ENCODE measurements around the gene HSFX4.
"Not testable (repeated sequence)": the region's sequence is repeated elsewhere in the genome, so short reads cannot be mapped to it uniquely, and the experiment has no call there.

HSFX4 gene

DNA sequence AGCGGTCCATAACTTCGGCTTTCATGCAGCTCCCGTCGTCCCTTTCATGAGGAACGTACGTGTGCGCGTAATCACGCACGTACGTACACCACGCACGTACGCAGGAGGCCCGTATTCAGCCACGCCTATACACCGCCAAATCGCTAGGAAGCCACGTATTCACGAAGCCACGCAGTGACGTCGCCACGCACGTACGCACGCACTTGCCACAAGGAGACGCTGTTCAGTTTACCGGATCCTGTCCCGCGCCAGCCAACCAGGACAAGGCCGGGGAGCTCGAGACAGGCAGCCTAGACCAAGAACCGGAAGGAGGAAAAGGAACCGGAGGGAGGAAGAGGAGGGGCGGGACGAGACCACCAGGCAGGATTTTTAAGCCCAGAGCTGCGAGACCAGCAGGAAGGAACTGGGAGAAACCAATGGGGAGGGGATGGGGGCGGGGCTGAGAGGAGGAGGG is 9.1 kb downstream of the HSFX4 start, which contains the start of gene EOLA2:
TSS of gene EOLA2 (minus strand) at position 65 of the 454 bp plus-strand sequence. CDS start 4,617 bp downstream, outside the sequence.
- DNase-seq: peak; percentile 88 to 94 (median 92)

DNA sequence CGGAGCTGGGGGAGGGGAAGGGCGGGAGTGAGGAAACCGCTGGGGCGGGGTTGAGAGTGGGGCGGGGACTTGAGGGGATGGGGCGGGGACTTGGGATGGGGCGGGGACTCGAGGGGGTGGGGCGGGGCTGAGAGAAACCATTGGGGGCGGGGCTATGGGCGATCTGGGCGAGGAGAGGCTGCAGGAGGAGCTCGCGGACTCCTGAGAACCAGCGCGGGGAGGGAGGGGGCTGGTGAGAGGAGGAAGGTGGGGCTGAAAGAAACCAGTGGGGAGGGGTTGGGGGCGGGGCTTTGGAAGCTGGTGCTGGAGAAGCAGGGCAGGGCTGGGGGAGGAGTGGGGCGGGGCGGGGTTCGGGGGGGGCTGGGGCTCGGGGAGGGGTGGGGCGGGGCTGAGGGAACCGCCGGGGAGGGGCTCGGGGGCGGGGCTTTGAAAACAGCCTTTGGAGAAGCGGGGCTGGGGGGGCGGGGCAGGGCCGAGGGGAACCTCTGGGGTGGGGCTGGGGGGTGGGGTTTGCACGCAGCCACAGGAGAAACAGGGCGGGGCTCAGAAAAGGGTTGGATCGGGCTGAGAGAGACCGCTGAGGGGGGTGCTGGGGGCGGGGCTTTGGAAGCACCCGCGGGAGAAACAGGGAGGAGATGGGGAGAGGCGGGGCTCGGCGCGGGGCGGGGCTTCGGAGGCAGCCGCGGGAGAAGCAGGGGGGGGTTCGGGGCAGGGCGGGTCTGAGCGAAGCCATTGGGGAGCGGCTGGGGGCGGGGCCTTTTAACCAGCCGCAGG is 9.7 kb downstream of the HSFX4 start:
- peak; percentile 88 to 97 (median 92) for DNase-seq

DNA sequence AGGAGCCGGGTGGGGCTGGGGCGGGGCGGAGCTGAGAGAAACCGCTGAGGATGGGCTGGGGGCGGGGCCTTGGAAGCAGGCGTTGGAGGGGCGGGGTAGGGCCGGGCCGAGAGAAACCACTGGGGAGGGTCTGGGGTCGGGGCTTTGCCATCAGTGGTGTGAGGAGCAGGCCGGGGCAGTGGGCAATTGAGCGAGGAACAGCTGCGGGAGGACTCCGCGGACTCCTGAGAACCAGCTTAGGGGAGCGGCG is 10.2 kb downstream of the HSFX4 start:
- peak in 1 of 6 experiments; percentile 91 for DNase-seq

DNA sequence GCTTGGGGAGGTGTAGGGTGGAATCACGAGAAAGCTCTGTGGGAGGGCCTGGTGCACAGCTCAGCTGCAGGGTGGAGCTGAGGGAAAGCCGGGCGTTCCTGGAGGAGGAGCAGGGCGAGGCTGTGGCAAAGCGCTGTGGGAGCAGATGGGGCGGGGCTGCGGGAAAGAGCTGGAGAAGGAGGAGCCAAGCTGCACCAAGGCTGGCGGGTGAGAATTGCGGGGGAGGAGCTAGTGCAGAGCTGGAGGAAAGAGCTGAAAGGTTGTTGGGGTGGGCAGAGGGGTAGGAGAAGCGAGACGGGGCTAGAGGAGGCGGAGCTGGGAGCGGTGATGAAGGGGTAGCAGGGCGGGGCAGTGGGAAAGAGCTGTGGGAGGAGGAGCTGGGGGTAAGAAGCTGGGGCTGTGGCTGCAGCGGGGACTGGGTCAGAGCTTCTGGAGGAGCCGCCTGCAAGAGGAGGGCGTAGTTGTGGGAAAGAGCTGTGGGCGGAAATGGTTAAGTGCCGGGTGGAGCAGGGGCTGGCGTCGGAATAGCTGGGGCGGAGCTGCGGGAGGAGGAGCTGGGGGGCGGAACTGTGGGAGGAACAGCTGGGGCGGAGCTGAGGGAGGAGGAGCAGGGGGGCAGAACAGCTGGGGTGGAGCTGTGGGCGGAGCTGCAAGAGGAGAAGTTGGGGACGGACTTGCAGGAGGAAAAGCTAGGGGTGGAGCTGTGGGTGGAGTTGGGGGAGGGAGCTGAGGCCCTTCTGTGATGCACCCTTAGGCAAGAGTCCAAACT is 10.7 kb downstream of the HSFX4 start:
- peak; percentile 80 to 93 (median 92) for DNase-seq

DNA sequence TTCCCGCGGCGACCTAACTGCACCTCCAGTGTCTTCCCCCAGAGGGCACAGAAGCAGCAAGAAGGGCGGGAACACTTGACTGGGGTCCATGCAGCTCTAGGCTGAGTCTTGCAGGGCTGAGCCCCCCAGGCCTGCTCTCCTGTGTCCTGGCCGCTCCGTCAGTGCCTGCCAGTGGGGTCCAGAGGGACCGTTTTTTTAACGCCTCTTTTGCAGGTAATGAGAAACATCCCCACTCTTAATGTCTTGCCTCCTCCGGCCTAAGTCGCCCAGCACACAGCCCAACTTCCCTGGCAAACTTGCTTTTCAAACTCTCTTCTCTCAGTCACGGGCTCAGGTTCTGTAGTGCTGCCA is 11.3 kb downstream of the HSFX4 start:
- DNase-seq: not testable (repeated sequence)

DNA sequence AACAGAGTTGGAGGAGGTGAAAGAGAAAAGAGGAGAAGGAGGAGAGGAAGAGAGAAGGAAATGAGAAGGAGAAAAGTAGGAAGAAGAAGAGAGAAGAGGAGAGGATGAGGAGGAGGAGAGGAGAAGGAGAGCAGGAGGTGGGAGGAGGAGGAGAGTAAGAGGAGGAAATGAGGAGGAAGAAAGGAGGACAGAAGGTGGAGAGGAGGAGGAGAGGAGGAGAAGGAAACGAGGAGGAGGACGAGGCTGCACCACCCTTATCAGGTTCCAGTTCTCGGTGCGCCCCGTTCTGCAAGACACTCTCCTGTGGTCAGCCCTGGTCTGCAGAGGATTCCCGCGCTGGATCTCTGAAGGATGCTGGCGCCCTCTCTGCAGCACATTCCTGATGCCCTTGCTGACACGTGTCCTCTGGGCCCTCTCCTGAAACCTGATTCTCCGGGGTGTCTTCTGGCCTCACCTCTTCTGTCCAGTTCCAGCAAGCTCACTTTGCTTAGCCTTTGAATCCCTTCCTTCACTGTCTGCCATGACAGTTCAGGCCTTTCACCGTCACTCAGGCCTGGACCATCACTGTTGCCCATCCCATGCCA is 15.8 kb downstream of the HSFX4 start:
- not testable (repeated sequence) for DNase-seq

DNA sequence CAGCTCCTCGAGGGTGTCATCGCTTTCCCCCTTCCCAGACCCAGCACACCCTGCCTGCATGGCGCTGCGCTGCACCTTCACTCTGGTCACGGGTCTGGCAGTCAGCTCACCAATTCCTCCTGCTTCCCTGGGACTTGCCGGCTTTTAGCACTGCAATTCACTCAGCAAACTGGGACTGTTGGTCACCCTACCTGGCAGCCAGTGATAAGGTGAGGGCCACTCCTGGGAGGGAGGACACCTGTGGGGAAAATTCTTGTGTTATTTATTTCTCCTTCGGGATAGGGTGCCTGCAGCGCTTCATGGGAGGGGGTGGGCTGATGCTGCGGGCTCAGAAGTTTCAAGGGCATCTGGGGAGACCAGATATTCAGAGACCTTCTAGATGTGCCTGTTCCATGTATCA is 16.4 kb downstream of the HSFX4 start:
- not testable (repeated sequence) for DNase-seq

DNA sequence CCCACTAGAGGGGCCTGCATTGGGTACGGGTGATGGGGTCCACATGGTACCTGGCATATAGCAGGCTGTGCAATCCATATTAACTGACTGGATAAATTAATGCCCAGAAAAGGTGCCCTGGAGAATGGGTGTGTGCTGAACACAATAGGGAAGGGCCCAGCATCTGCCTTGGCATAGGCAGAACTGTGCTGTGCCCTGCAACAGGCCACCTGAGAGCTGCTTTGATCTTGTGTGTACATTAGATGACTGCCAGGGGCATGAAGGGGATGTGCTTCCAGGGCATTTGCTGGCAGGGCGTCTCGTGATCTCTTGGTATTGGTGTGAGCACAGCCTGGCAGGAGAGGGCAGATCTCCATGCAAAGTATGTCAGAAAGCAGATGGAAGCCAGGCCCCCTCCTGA is 17.6 kb downstream of the HSFX4 start:
- not testable (repeated sequence) for DNase-seq

DNA sequence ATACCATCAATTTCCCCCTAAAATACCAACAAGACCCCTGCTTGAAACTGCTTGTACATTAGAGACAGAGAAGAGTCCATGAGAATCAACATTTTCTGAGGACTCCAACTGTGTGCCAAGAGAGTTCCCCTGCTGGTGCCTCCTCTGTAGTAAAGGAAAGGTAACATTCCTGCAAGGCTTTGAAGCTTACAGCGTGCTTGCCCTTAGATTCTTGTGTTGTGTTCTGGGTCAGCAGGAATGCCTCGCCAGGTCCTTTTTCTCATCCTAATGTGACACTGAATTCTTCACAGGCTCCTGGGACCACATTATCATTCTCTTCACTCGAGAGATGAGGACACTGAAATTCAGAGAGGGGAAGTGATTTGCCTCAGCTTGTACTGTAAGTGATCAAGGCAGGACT is 18.6 kb downstream of the HSFX4 start:
- DNase-seq: no peak

DNA sequence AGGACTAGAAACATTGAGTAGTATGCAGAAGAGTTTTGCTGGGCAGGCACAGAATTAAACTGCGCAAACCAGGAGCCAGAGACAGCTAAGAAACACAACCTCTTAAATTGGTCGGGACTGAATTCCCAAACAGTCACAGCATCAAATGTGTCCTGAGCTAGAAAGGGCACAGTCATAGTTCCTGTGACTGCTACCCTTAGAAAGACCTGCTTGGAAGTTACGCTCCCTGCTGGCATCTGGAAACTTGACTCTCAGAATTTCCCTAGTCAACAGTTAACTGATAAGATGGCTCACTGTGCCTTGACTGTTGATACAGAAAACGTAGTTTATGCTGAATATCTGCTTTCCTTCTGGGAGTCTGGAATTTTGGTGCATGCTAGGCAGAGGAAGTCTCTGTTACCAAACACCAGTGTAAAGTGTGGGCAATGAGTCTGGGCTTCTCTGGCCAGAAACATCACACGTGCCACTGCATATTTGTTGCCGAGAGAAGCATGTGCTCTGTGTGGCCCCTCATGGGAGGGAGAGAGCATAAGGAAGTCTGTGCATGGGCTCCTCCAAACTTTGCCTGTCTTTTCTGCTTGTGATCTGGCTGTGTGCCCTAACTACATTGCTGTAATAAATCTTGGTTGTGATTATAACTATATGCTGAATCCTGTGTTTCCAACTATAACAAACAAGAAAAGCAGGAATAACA is 20.5 kb downstream of the HSFX4 start:
- no peak for DNase-seq

DNA sequence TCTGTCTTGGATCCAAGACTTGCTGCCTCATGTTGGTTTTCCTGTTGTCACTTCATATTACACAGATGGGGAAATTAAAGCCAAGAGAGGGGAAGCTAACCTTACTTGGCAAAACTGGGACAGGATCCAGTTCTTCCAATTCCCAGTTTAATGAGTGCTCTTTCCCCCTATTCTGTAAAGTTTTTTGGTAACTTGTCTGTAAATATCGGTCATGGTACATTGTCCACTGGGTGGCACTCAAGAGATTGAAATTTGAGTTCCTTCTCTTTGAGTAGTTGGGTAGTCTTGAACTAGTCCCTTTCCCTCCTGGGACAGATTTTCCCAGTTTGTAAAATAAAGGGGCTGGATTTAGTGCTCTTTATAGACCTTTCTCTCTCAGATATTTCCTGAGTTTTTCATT is 21.3 kb downstream of the HSFX4 start:
- peak in 1 of 6 experiments; percentile 3 for DNase-seq

DNA sequence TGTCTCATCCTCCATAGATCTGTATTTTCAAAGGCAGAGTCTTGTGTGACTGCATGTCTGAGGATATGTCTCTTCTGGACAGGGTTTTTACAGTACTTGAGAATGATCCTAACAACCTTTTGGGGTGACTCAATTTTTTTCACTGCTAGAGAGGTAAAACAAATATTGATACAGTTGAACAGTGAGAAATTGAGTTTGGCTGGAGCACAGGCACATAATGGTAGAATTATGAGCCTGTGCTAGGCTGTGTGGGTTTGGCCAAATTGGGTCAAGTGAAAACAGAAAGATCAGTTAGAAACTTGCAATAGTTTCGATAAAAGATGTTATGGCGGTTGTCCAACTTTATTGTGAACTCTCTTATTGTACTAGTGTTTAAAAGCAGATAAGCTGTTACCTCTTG is 32.2 kb downstream of the HSFX4 start:
- no peak for DNase-seq

DNA sequence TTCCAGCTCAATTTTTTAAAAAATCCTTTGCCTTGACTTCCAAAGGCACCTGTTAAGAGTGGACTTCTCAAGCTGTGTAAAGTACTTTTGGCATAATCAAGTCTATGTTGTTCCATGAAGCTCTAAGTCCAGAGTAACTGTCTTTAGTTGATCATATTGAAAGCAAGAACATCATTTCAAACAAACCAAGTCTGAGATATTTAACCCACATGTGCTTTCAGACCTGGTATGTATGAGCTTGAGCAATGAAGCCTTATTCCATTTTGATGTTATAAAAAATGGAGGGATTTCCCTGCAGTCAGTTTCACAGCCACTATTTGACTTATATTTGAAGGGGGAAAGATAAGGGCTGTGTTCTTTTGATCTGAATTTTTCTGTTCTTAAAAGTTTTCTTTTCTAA is 32.6 kb downstream of the HSFX4 start:
- no peak for DNase-seq

DNA sequence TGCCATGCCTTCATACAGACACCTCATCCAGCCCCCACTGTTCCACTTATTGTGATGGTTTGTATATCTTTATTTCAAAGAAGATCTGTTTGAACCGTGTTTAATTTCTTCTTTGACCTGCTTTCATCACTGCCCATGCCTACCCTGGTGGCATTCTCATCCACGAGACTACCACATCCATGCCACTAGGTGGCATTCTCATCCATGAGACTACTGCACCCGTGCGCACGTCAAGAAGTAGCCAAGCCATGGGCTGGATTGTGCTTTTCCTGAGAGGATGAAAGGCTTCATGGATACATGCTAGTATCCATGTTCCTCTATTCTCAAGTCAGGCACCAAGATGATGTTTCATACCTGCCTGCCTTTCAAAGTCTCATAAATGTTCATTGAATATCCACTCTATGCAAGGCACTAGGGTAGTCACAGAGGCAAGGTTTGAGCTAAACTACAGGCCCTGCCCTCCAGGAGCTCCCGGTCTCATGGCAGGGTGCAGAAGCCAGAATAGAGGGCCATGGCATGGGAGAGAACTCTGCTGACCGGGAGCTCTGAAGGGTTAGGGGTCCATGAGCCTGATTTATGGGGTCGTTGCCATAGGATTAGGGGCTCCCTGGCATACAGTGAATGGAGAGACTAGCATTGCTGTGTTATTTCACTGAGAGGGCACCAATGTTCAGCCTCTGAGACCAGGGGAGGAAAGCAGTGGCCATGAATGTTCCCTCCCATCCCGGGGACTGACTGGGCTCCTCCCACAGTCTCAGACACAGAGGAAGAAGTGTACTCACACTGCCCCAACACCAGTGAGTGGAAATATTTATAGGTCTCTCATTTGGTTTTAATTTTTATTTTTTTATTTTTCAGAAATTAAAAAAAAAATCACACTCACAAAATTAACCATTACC is 33.7 kb downstream of the HSFX4 start:
- DNase-seq: peak in 2 of 6 experiments; percentile 1 to 2

DNA sequence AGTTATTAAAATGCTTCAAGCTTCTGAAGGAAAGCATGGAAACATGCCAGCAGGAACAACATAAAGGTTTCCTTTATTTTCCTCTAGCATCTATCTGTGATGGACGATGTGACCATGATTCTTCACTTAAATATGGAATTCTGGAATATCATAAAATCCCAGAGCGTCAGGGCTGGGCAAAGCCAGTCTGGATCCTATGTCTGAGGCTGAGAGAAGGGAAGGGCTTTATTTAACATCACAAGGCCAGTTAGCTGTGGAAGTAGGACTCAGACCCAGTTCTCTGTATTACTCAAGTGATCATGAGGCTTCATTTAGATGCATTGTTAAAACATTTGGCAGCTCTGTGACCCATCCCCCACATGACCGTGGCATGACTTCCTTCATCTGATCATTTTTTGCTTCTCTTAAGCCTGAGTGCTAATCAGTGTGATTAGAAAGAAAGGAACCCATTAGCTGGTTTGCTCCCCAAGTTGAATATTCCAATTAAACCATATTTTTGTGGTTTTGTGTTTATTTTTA is 49.8 kb downstream of the HSFX4 start:
- no peak for DNase-seq

Measured in stimulated activated naive CD4-positive, alpha-beta T cell (primary cell).